VCaP (cell line): ENCODE measurements around the gene CCNF.

Experiments used
- H3K27ac ChIP-seq: fragments of 450-650 bp; 2 replicates; pipeline ENCODE4 v1.5.1; 2017
- CTCF ChIP-seq: fragments of 450-650 bp; conservative IDR thresholded peaks from 2 replicates; pipeline ENCODE4 v1.5.1; 2017; ENCODE audit warnings: mild to moderate bottlenecking, moderate library complexity

The CCNF gene

GRCh38 chr16:2494616-2495015 is 65.4 kb downstream of the CCNF start:
- no peak overlapping the region for H3K27ac ChIP-seq
- no peak for TF ChIP-seq CTCF

GRCh38 chr16:2495041-2495440 is 65.8 kb downstream of the CCNF start:
- TF ChIP-seq CTCF, result no peak
- H3K27ac ChIP-seq, result no peak overlapping the region

- H3K27ac ChIP-seq, result no peak overlapping the region
These were observed 67.2 kb downstream of the CCNF start for GRCh38 chr16:2496223-2497115.

GRCh38 chr16:2497116-2497630 is 67.9 kb downstream of the CCNF start:
- TF ChIP-seq CTCF, result no peak
- no peak overlapping the region for H3K27ac ChIP-seq

More at GRCh38 chr16:2496223-2497115, 67.2 kb downstream of the CCNF start:
- no peak for TF ChIP-seq CTCF

GRCh38 chr16:2497695-2498484 is 68.6 kb downstream of the CCNF start:
- no peak overlapping the region for H3K27ac ChIP-seq

GRCh38 chr16:2498531-2499253 is 69.4 kb downstream of the CCNF start:
- no peak overlapping the region for H3K27ac ChIP-seq
- no peak for TF ChIP-seq CTCF

More at GRCh38 chr16:2497695-2498484, 68.6 kb downstream of the CCNF start:
- TF ChIP-seq CTCF, result no peak
